DND-41 (cell line): ENCODE measurements around the gene TRMT2B.

Experiments used
- ATAC-seq: fragments of 200-7000 bp; cut with Tn5 transposase; 3 replicates; pipeline ENCODE4 v1.9.1; 2021; ENCODE audit warnings: low read depth; ENCODE audit not compliant: insufficient read depth
- DNase-seq: peaks from one replicate; pipeline ENCODE4 v3.0.0-alpha.2; 2020
- H2AFZ ChIP-seq: 2 replicates; pipeline ENCODE4 v1.6.0; 2012; ENCODE audit warnings: low read depth, low read length
- H3K27ac ChIP-seq: 2 replicates; pipeline ENCODE4 v1.5.1; 2012; ENCODE audit warnings: low read length, inconsistent platforms
- H3K27me3 ChIP-seq: fragments of 200-600 bp; sonication (generic); 2 replicates; pipeline ENCODE4 v1.6.0; 2012; ENCODE audit warnings: low read length, mild to moderate bottlenecking, inconsistent platforms; ENCODE audit not compliant: insufficient read depth, poor library complexity
- H3K36me3 ChIP-seq: 2 replicates; pipeline ENCODE4 v1.5.1; 2012; ENCODE audit warnings: low read length, inconsistent platforms; ENCODE audit not compliant: insufficient read depth
- H3K4me1 ChIP-seq: 2 replicates; pipeline ENCODE4 v1.5.1; 2012; ENCODE audit warnings: mild to moderate bottlenecking, low read length; ENCODE audit not compliant: insufficient read depth
- H3K4me2 ChIP-seq: 2 replicates; pipeline ENCODE4 v1.6.0; 2012; ENCODE audit warnings: mild to moderate bottlenecking, moderate library complexity, low read length, inconsistent platforms; ENCODE audit not compliant: insufficient read depth
- H3K4me3 ChIP-seq, 2 experiments: fragments of 200-600 bp in 1 of 2; shearing (Covaris generic) in 1 of 2; 2 replicates each; pipeline ENCODE4 v1.5.1; 2012 to 2016; ENCODE audit warnings: inconsistent platforms in 2 of 2, low read length in 2 of 2, mild to moderate bottlenecking in 2 of 2, low read depth in 1 of 2, moderate library complexity in 1 of 2
- H3K79me2 ChIP-seq: 2 replicates; pipeline ENCODE4 v1.6.0; 2012; ENCODE audit warnings: low read length, inconsistent platforms; ENCODE audit not compliant: insufficient read depth
- H3K9ac ChIP-seq: 2 replicates; pipeline ENCODE4 v1.6.0; 2012; ENCODE audit warnings: low read depth, mild to moderate bottlenecking, inconsistent platforms, low read length, moderate library complexity
- H3K9me3 ChIP-seq: 2 replicates; pipeline ENCODE4 v1.5.1; 2012; ENCODE audit warnings: low read length, moderate library complexity, mild to moderate bottlenecking, inconsistent platforms; ENCODE audit not compliant: insufficient read depth, severe bottlenecking
- H4K20me1 ChIP-seq: 2 replicates; pipeline ENCODE4 v1.6.0; 2012; ENCODE audit warnings: low read length; ENCODE audit not compliant: insufficient read depth
- CTCF ChIP-seq: IDR thresholded peaks from 2 replicates; pipeline ENCODE4 v1.5.1; 2012; ENCODE audit warnings: borderline replicate concordance, low read length, moderate library complexity, mild to moderate bottlenecking; ENCODE audit not compliant: poor library complexity, severe bottlenecking; ENCODE audit errors: extremely low read depth
- EZH2 ChIP-seq: IDR thresholded peaks from 3 replicates; pipeline ENCODE4 v1.6.1; 2012; ENCODE audit warnings: borderline replicate concordance, low read depth, mild to moderate bottlenecking, moderate library complexity, low read length, inconsistent platforms; ENCODE audit not compliant: severe bottlenecking

The TRMT2B gene

GRCh38 chrX:100995469-100995868, 56.4 kb downstream of the TRMT2B start:
- no peak overlapping the region for H3K4me2 ChIP-seq
- H3K27me3 ChIP-seq: no peaks in the 10 kb centered on the region
- TF ChIP-seq CTCF: no peak
- no peak for TF ChIP-seq EZH2
- H2AFZ ChIP-seq: no peak overlapping the region
- no peak for ATAC-seq
- H3K27ac ChIP-seq: no peak overlapping the region
- no peak overlapping the region for H3K4me3 ChIP-seq
- DNase-seq: no peak
- no peaks in the 10 kb centered on the region; the same call in 1 of the 2 replicates for H3K36me3 ChIP-seq
- H3K9me3 ChIP-seq: no peaks in the 10 kb centered on the region
- H3K9ac ChIP-seq: no peak overlapping the region
- H4K20me1 ChIP-seq: no peaks in the 10 kb centered on the region
- no peaks in the 10 kb centered on the region for H3K4me1 ChIP-seq
- H3K79me2 ChIP-seq: no peaks in the 10 kb centered on the region

DNA sequence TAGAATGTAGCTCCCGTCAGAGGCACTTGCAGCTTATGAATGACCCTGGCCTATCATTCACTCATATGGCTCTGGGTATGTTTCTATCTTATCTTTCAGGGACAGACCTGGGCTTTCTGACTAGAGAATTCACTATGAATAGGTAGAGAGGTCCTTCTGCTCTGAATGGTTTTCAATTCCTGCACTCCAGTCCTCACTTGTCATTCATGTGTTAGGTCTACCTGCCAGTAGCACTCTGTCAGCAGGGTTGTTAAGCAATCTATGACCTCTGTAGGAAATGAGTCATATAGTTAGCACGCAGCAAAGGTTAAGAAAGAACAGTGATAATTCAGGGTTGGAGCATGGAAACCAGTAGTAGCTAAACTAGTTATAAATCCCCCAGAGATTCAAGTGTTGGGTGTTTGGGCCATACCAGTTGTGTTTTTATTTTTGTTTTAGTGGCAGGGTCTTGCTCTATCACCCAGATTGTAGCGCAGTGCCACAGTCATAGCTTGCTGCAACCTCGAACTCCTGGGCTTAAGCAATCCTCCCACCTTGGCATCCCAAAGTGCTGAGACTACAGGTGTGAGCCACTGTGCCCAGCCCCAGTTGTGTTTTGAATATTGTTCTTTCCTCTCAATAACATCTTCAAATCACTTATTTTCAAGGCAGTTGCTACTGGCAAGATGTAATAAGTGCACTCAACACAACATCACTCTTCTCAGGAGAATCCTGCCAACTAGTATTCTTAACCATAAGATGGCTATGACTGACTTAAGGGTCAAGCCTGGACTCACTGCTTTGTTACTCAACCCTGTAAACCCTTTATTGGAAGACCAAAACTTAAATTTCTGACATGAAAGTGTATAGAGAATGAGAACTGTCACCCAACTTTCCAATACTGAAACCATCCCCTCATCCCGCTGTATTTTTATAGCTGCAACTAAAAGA, 57.3 kb downstream of the TRMT2B start:
- Histone ChIP-seq H3K27me3 (no peaks in the 10 kb centered on the region), H3K27ac (no peak overlapping the region), H3K4me2 (no peak overlapping the region), H3K79me2 (no peaks in the 10 kb centered on the region), H2AFZ (no peak overlapping the region), H3K4me3 (no peak overlapping the region), H3K4me1 (no peaks in the 10 kb centered on the region), H3K9me3 (no peaks in the 10 kb centered on the region), H4K20me1 (no peaks in the 10 kb centered on the region), H3K9ac (no peak overlapping the region), H3K36me3 (no peaks in the 10 kb centered on the region; the same call in 1 of the 2 replicates)
- no peak for DNase-seq
- no peak for ATAC-seq
- TF ChIP-seq CTCF (no peak), EZH2 (no peak)

DNA sequence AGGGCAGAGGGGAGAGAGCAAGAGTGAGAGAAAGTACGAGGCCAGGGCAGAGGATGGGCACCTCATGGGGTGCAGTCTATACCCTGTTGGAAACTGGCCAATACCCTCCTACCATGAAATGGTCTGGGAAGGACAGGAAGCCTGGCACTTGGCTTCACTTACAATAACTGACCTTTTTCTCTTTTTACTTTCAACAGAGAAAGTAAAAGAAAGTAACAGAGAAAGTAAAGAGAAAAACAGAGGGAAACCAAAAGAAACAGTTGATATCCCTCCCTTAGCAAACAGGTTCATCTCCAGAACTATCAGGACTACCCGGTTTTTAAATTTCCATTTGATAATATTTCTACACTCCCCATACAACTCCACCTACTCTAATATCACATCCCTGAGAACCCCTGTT, 61.8 kb downstream of the TRMT2B start:
- no peaks in the 10 kb centered on the region for H3K9me3 ChIP-seq
- ATAC-seq (no peak), DNase-seq (no peak)
- no peak overlapping the region for H3K4me2 ChIP-seq
- no peak overlapping the region for H3K27ac ChIP-seq
- no peak overlapping the region for H3K4me3 ChIP-seq
- no peak overlapping the region for H2AFZ ChIP-seq
- no peak overlapping the region for H3K9ac ChIP-seq
- no peaks in the 10 kb centered on the region for H3K27me3 ChIP-seq
- H3K79me2 ChIP-seq: no peaks in the 10 kb centered on the region
- TF ChIP-seq CTCF (no peak), EZH2 (no peak)
- no peaks in the 10 kb centered on the region; the same call in 1 of the 2 replicates for H3K36me3 ChIP-seq
- no peaks in the 10 kb centered on the region for H4K20me1 ChIP-seq
- no peaks in the 10 kb centered on the region for H3K4me1 ChIP-seq
